22Rv1 (cell line): ENCODE results near the gene TNFRSF19.

Experiments
- H3K27ac ChIP-seq: fragments of 450-650 bp; 2 replicates; pipeline ENCODE4 v1.5.1; 2017
- ZFX ChIP-seq: fragments of 450-650 bp; IDR thresholded peaks from 2 replicates; pipeline ENCODE4 v1.6.1; 2017; ENCODE audit warnings: antibody characterized with exemption, borderline replicate concordance
- TF ChIP-seq, protein P1 (sequence below): fragments of 450-650 bp; IDR thresholded peaks from 2 replicates; pipeline ENCODE4 v1.5.1; 2017; ENCODE audit warnings: mild to moderate bottlenecking

Gene TNFRSF19

DNA sequence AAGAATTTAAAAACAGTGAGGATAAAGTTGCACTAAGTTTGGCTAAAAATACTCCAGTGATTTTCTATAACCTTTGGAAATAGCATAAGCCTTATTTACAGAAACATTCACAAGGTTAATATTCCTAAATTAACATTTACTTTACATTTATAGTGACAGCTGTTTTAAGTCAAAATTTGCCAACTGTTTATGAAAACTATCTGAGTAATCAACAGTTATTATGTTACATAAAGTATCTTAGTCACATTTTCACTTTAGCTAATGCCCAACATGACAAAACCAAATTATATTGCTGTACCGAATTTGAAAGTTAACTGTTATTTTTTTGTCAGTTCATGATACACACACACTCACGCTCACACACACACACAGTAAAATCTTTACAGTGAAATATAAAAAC, 1.2 kb downstream of the TNFRSF19 start:
- no peak overlapping the region for H3K27ac ChIP-seq
- TF ChIP-seq, protein P1, sequence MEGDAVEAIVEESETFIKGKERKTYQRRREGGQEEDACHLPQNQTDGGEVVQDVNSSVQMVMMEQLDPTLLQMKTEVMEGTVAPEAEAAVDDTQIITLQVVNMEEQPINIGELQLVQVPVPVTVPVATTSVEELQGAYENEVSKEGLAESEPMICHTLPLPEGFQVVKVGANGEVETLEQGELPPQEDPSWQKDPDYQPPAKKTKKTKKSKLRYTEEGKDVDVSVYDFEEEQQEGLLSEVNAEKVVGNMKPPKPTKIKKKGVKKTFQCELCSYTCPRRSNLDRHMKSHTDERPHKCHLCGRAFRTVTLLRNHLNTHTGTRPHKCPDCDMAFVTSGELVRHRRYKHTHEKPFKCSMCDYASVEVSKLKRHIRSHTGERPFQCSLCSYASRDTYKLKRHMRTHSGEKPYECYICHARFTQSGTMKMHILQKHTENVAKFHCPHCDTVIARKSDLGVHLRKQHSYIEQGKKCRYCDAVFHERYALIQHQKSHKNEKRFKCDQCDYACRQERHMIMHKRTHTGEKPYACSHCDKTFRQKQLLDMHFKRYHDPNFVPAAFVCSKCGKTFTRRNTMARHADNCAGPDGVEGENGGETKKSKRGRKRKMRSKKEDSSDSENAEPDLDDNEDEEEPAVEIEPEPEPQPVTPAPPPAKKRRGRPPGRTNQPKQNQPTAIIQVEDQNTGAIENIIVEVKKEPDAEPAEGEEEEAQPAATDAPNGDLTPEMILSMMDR: no peak
- no peak for TF ChIP-seq ZFX

DNA sequence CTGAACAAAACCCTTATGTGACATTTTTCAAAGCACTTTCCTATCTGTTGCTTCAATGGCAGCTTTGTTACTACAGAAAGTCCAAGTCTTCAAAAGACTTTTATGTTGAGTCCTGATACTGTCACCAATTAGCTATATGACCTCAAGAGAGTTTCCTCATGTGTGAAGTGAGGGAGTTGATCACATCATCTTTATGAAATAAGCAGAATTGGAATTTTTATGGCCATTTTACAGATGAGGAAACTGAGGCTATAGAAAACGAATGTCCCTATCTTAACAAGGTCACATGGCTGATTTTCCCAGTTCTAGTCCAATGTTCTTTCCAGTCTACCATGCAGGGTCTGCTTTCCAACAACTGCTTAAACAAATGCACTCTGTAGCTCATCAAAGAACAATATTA, 2.6 kb downstream of the TNFRSF19 start:
- no peak for TF ChIP-seq ZFX
- TF ChIP-seq, protein P1: no peak
- no peak overlapping the region for H3K27ac ChIP-seq

DNA sequence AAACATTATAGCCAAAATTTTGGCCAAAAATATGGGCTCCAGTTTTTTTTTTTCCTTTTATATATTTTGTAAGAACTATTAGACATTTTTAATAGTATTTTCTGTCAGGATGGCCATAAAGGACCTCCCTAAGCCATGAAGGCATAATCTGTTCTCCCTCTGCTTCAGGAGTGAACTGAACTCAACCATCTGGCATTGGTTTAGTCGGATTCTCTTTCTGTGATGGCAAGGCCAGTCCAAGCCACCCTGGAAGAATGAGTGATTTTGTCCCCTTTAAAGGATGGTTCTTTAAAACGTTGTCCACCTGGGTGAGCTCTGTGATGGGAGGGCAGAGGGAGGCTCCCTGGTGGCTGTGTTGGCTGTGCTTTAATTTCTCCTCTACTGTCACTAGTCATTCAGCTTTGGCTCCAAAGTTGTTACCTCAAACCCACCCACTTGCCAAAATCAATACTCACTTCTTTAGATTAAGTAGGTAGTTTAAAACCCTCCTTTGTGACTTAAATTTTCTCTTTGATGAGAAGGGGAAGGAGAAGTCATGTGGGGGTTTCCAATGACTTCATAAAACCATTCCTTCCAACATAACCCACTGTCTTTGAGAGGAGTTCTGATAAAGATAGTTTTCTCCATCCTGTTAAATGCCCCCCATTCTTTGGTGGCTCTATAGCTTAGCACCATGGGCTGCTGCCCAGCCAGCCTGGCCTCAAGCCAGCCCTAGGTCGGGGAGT, 4.4 kb downstream of the TNFRSF19 start:
- H3K27ac ChIP-seq: no peak overlapping the region
- TF ChIP-seq, protein P1: no peak
- TF ChIP-seq ZFX: no peak

DNA sequence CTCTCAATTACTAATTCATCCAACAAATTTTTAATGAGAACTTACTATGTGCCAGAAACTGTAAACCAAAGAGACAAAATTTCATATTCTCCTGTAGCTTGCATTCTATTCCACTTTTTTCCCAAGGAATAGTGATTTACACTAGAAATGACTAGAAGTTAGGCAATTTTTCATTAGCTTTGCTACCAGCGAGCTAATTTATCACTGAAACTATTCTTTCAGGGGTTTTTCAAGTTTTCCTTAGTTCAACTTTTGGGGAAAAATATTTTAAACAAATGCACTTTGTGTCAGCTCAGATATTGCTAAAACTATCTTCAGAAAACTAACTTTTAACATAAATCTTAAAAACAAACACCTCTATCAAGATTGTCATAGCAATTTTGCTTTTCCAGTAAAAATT, 5.4 kb downstream of the TNFRSF19 start:
- TF ChIP-seq, protein P1: no peak
- TF ChIP-seq ZFX: no peak
- H3K27ac ChIP-seq: no peak overlapping the region

DNA sequence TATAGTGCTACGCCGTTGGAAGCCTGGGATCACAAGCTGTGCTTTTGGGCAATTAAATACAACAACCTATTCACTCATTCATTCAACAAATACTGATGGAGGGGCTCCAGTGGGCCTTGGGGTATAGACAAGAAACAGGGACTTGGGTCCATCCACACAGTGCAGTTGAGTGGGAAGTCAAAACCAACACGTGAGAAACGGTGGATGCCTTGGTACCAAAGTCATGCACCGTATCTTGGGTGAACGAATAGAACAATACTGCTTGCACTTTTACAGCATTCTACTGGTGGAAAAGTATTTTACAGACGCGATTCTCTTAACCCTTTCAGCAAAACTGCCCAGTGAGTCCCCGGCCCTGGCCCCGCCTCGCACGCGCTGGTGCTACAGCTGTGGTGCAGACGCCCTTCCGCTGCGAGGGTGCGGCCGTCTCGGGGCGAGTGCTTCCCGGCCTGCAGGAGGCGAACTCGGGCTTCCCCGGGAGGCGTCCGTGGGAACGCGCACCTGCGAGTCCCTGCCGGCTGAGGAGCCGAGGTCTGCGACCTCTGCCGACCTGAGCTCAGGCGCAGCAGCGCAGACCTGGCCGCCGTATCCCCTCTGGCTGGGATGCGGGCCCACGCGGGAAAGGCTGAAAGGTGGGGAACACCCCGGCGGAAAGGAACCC, 8.3 kb downstream of the TNFRSF19 start:
- TF ChIP-seq, protein P1: peak; percentile 83
- TF ChIP-seq ZFX: no peak
- H3K27ac ChIP-seq: no peak overlapping the region

DNA sequence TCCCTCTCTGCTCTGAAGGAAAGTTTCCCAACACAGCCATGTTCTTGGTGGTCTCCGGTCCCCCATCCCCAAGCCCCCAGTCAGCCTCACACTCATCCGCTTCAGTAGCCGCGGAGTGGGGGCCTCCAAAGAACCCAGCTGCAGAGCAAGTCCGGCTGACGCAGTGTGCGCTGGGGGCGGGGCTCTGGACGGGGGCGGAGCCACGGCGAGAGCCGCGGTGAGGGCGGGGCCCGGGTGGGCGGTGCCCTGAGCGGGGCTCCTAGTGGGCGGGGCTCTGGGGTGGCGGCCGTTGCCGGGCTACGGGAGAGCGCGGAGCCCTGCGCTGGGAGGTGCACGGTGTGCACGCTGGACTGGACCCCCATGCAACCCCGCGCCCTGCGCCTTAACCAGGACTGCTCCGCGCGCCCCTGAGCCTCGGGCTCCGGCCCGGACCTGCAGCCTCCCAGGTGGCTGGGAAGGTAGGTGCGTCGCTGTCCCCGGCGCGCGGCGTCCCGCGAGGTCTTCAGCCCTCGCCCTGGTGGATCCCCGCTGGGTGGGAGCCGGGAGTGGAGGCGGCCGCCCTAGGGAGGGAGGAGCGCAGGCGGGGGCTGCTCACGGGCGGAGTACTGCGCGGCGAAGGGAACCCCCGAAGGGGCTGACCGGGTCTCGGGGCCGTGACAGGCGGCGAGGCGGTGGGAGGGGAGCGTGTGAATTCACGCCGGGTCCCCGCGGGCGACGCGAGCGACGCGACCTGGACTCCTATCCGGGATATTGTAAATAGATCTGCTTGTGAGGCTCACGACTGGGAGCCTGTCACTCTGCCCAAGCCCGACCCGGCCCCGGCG, 9.1 kb downstream of the TNFRSF19 start:
- no peak for TF ChIP-seq ZFX
- TF ChIP-seq, protein P1: peak; percentile 41; the same call in 1 of the 2 replicates
- no peak overlapping the region for H3K27ac ChIP-seq
